Activated T-cell treated with anti-CD3 and anti-CD28 coated beads for 1 hour (primary cell): Measurements from ENCODE around the gene FN3K.
"Not testable (repeated sequence)": the region's sequence is repeated elsewhere in the genome, so short reads cannot be mapped to it uniquely, and the experiment has no call there.

Source experiments
- DNase-seq: peaks from one replicate; pipeline ENCODE4 v3.0.0-alpha.2; 2020; ENCODE audit warnings: low read depth

The FN3K gene

DNA sequence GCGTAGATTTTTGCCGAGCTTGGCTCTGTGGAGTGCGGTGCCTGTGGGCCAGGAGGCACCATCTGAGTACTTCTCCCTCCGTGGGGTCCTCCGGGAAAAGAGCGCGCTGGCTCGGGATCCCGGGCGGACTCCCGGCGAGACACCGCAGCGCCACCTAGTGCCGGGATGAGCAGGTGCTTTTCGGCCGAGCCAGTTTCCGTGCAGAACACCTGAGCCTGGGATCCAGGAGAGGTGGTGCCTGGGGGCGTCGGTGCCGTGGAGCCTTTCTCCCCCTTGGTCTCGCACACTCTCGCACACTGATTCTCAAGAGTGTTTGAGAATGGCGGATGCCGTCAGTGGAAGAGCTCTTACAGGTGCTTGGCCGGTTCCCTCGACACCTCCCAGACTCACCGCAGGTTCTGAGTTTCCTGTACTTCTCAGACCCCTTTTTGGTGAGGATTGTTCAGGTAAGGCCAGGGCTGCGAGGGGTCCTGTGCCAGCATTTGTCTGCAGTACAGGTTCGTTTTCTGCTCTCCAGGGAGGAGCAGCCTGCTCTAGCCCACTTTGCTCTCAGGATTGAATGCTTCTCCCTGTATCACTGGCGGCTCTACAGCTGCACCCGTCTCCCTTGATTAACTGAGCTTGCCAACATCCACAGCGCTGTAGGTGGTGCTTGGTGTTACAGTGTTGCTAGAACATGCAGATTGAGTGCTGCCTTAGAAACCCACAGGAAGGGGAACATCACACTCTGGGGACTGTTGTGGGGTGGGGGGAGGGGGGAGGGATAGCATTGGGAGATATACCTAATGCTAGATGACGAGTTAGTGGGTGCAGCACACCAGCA is 39.8 kb downstream of the FN3K start:
- peak; percentile 34 for DNase-seq

DNA sequence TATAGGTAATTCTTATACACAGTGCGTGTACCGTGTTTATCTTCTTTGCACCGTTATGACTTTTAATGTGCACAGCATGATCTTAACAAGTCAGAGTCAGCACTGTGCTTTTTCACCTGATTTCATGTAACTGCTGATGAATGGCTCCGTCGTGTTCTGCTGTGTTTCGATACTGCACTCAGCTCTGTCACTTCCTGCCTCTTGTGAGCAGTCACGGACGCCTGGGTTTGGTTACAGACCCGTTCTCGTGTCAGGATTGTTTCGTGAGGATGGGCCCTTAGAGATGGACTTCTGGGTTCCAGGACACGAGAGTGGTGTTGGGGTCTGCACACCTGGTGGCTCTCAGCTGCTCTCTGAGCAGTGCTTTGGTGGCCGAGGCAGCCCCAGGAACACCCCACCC is 41.0 kb downstream of the FN3K start:
- no peak for DNase-seq

DNA sequence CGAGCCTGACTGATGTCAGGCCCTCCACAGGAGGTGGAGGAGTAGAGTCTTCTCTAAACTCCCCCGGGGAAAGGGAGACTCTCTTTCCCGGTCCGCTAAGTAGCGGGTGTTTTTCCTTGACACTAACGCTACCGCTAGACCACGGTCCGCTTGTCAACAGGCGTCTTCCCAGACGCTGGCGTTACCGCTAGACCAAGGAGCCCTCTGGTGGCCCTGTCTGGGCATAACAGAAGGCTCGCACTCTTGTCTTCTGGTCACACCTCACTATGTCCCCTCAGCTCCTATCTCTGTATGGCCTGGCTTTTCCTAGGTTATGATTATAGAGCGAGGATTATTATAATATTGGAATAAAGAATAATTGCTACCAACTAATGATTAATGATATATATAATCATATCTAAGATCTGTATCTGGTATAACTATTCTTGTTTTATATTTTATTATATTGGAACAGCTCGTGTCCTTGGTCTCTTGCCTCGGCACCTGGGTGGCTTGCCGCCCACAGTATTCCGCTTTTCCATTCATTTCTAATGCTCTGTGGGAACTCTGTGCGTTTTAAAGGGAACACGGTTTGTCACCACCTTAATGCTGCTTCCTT is 42.5 kb downstream of the FN3K start:
- DNase-seq, result not testable (repeated sequence)

DNA sequence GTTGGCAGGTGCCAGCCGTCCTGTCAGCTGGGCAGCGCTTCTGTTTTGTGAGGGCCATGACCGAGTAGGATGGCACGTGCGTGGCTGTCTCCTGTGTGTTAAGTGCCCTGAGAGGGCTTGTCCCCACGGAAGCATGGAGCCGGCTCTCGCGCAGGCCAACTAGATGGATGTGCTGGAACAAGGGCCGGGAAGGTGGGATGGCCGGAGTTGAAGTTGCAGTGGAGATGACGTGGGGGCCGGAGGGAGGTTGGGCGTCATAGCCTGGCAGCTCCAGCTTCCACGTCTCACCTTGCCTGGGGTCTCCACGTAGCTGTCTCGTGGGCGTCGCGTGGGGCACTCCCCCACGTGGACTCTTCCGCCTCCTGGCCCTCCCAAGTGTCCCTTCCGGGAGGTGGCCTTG is 44.1 kb downstream of the FN3K start:
- no peak for DNase-seq

DNA sequence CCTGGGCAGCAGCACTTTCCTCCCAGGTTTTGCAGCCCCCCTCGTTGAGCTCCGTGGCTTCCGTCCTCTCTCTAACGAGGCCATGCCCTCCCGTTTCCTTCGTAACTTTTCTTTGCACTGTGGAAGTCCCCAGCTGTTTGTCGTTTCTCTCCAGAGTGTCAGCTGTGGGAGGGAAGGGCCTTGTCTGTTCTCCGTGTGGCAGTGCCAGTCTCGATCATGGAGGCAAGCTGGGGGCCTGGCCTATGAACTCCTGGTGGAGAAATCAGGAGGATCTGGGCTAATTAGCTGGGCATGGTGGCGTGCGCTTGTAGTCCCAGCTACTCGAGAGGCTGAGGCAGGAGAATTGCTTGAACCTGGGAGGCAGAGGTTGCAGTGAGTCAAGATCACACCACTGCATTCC is 44.8 kb downstream of the FN3K start:
- DNase-seq, result no peak

DNA sequence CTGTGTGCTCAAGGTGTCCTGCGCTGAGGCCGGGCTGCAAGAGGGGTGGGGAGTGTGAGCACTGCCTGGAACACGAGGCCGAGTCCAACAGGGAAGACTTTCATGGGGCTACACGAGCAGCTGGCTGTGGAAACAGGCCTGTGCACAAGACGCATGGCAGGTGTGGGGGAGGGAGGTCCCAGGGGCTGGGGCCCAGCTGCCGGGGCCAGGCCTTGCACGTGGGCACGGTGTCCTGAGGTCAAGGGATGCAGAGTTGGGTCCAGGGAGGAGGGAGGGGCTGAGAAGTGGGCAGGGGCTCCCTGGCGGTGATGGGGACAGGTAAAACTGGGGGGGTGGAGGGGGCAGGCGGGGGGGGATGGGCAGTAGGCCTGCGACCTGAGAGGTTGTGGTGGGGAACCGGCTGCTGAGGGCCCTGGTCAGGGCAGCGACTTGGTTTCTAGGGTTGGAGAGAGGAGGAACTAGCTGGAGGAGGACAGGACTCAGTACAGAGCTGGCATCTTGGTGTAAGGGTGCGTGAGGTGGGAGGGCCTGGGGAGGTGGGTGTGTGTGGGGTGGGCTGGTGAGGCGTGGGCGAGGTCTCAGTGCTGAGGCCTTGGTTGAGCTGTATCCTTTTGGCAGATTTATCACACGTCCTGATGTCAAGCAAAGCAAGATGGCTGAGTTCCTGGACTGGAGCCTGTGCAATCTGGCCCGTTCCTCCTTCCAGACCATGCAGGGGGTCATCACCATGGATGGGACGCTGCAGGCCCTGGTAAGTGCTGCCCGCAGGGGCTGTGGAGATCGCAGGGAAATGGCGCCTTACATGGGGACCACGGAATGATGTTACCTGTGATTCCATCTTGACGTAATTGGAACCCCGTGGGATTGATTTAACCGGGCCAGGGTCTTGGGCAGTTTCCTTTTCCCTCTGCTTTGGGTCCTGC is 45.8 kb downstream of the FN3K start:
- DNase-seq, result no peak

DNA sequence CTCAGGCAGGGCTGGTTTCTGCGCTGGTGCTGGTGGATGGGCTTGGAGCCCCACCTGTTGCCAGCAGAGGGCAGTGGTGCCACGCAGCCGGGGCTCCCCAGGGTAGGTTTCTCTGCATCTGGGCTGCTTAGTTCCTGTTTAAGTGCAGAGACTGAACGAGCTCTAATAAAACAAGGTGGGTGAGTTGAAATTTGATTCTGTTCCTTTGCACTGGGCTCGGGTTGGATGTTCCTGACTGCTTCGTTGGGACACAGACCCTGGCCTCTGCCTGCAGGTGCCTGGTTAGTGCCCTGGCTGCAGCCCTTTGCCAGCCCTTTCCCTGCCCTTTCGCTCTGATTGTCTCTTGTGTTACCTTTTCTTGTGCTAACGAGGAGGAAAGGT is 46.5 kb downstream of the FN3K start:
- peak; percentile 86 for DNase-seq

DNA sequence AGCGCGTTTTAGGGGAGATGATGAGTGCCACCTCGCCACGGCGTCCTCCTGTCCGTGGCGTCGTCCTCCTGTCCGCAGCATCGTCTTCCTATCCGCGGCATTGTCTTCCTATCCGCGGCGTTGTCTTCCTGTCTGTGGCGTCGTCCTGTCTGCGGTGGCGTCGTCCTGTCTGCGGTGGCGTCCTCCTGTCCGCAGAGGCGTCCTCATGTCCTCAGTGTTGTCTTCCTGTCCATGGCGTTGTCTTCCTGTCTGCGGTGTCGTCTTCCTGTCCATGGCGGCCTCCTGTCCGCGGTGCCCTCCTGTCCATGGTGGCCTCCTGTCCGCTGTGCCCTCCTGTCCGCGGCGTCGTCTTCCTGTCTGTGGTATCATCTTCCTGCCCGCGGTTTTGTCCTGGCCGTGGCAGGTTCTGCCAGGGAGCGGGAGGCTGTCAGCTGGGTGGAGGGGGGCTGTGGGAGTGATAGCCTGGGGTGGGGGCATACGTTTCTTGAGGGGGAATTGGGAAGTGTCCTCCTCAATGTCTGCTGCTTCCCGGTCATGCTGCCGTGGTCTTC is 47.3 kb downstream of the FN3K start:
- DNase-seq, result no peak

DNA sequence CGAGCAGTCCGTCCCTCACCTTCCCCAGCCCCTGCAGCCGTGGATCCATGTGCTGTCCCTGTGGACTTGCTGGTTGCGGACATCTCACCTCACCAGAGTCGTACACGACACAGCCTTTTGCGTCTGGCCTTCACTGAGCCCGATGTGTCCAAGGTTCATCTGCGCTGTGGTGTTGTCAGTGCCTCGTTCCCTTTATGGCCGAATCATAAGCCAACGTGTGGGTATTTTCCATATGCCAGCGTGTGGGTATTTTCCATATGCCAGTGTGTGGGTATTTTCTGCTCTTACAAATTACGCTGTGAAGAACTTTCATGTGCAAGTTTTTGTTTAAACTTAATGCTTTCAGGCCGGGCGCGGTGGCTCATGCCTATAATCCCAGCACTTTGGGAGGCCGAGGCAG is 48.1 kb downstream of the FN3K start:
- no peak for DNase-seq

DNA sequence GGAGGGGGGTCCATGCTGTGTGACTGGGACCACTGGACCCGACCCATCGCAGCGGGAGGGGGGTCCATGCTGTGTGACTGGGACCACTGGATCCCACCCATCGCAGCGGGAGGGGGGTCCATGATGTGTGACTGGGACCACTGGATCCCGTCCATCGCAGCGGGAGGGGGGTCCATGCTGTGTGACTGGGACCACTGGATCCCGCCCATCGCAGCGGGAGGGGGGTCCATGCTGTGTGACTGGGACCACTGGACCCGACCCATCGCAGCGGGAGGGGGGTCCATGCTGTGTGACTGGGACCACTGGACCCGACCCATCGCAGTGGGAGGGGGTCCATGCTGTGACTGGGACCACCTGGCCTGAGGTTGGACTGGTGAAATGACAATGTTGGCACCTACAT is 50.2 kb downstream of the FN3K start:
- DNase-seq, result not testable (repeated sequence)

DNA sequence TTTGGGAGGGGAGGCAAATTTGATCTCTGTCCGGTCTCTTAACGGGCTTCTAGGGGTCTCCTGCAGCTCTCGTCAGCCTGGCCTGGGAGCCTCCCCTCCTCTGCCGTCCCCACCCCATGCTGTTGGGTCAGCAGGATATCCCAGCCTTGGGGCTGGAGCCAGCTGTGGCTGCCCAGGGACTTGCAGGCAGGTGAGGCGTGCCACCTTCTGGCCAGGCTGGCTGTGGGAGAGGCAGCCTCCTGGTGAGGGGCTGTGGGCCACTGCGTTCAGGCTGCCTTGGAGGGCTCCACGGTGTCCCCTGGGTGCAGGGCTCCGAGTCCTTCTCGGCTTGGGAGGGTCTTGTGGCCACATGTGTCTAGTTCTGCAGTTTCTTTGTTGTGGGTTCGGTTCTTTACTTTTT is 51.0 kb downstream of the FN3K start:
- no peak for DNase-seq

DNA sequence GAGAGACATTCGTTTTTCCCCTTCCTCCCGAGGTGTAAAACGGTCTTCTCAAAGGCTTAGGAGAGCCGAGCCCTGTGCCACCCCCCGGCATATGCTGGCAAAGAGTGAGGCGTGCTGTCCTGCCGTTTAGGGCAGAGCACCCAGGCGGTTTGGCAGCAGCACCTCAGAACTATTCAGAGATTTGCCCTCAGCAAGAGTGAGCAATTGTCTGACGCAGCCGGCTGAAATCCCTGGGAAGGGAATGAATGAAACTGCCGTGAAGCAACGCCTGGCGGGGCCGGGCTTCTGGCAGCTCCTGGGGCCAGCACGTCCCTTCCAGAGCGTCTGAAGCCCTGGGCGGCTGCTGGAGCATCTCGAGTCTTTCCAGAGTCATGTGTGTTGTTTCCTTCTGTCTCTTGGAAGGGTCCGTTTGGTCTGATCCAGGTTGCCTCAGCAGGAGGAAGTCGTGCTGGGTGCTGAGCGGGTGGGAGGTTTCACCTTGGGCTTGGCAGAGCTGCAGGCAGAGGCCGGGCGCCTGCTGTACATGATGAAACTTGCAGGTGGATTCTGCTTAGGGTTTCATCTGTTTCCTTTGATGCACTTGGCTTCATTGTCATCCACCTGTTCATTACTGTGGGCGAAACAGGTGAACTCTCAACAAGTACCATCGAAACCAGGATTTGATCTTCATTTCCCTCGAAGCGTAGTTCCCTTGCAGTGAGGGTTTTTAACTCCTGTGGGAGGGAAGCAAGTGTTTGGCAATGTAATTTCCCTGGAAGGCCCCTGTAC is 51.9 kb downstream of the FN3K start:
- no peak for DNase-seq

DNA sequence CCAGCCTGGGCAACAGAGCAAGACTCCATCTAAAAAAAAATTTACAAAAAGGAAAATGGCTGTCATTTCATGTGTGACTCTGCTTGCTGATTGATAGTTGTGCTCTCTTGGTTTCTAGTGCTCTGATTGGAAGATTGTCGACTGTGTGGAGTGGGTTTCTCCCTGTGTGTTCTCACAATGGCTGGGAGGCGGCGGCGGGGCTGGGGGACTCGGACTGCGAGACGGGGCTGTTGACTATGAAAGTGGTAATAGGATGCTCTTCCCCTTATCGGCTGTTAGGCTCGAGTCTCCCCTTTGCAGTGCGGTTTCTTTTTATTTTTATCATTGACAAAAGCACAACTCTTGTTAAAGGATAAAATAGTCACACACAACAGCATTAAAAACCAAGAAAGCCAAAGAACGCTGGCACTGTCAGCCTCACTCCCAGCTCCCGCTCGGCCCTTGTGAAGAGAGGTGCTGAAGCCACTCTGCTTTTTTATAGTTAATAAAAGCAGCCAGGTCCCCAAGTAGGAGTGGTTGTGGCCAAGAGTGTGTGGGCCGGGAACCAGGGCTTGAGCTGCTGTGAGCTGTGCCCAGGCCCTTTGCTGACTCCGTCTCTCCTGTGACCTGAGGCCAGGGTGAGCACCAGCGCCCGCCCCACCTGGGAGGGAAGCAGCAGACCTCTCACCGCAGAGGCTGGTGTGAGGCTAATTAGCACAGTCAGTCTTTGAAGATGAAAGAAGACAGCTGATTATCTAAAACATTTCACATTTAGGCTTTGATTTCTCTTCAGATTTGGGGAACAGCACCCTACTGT is 53.0 kb downstream of the FN3K start:
- no peak for DNase-seq

DNA sequence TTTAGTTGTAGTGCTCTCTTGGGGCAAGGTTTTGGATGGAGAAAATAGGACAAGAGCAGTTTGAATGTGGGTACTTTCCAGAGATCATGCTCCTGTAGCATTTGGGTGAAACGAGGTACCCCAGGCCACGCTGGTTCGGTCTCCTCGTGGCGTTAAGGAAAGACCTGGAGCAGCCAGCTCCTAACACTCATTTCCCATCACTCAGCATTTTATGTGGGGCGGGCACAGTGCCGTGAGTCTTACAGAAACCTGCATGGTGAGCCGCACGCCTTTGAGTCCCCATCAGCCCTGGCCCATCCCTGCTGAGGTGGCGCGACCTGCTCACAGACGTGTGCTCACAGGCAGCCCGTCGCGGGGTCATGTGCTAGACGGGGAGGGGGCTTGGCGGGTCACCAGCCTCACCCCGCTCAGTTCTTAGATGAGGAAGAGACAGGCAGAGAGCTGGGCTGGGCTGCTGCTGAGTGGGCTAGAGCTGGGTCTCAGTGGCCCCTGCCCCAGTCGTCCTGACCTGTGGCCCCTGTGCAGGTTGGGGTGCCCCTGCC is 53.7 kb downstream of the FN3K start:
- no peak for DNase-seq

DNA sequence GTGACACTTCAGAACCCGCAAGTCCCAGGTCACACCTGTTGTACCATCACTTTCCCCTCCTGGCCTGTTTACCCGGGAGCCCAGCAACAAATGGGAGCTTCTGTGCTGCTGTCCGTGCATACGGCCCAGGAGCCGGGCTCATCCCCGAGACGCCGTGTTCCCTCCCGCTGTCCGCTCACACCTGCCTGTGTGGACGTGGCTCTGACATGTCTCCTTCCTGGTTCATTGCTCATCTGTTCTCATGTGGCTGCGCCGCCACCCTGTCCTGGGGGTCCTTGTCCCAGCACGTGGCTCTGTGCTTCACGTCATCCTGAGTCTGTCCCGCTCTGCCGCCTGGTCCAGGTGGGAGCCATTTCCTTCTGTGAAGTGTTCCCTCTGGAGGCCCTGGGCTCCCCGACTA is 54.4 kb downstream of the FN3K start:
- DNase-seq, result no peak

DNA sequence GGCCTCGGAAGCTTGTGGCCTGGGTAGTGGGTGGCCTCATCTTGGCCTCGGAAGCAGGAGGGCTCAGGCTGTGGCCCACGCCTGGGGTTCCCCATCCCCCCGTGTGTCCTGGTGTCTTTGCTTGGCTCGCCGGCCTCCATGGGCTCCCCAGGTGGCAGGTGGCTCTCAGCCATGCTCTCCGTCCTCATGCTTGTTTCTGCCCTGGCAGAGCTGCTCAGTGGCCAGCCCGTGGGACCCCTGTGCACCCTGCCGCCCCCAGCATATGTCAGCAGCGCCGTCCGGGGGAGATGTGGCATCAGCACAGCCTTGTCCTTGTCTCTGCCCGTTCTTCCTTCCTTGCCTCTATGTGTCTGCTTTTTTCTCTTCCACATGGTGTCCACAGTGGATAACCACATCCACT is 55.0 kb downstream of the FN3K start:
- DNase-seq, result no peak

DNA sequence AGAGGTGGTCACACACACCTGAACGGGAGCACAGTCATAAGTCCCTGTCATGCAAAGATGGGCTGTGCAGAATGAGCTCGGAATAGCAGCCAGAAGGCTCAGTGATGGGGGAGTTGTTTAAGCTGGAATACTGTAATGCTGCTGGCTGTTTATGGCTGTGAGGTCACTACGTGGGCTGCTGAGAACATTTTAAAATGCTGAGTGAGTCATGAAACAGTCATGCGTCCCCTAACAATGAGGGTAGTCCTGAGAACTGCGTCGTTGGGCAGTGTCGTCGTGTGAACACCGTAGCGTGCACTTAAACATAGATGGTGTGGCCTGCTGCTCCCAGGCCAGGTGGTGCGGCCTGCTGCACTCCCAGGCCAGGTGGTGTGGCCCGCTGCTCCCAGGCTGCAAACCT is 56.1 kb downstream of the FN3K start:
- DNase-seq, result no peak

DNA sequence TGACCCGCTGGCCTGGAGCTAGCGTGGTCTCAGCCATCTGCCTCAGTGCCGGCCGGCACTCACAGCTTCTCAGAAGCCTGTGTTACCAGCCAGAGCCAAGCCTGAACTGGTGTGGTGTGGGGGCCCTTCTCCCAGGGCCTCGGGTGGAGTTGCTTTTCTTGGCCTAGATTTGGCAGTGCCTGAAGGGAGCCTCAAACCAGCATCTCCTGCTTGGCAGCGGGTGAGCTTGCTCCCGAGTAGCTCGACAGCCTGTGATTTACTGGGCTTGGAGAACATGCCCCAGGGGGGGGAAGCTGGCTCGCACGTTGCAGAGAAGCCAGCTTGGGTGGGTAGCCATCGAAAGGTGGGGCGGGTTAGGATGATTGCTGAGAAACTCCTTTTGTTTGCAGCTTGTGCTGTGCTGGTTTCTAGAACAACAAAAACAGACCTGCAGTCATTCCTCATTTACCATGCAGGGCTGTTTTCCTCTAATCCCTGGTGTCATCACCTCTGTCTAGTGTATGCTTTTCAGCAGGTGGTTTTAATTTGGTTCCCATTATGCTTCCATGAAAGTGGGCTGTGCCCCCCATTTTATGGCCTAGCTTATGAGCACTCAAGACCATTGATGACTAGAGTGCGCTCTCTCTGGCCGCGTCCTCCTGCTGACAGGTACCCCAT is 58.7 kb downstream of the FN3K start:
- DNase-seq, result no peak

DNA sequence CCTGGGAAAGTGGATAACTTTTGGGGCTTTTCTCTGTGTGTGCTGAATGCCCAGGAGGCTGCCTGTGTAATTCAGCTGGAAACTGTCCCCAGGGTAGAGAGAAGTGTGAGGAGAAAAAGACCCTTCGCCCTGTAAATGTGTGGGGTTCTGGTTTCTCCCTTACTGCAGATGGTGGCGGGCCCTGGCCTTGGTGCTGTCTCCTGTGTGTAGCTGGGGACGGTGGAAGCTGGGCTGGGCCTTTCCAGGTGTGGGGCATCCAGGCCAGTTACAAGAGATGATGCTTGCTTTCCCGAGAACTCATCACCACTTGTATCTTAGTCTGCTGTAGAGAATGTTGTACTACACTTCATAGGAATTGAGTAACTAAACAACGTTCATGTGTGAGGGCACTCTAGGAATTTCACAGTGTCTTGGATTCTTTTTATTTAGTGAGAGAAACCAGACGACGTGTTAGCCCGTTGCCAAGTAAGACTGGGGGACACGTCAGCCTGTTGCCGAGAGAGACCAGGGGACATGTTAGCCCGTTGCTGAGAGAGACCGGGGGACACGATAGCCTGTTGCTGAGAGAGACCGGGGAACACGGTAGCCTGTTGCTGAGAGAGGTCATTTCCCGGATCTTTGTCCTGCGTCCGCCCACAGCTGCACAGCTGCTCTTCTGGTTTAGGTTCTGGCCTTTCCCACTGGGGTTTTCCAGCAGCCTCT is 59.5 kb downstream of the FN3K start:
- no peak for DNase-seq

DNA sequence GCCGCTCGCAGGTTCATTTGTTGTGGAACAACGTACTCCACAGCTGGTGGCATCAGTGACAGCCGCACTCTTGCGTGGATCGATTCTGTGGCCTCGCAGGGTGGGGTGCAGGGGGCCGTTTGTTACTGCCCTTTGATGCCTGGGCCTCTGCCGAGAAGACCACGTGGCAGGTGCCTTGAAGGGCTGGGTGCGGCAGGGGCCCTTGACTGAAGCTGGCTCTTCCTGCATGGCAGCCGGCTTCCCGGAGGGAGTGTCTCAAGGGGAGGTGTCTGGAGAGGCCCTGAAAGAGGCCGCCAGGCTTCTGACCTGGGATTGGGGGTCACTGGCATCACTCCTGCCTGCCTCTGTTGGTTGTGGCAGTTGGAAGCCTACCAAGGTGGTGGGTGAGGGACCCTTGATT is 60.2 kb downstream of the FN3K start:
- DNase-seq, result no peak
